HepG2 (cell line): ENCODE results near the gene TTC28. TPM values are rescaled to one million over a fixed set of nuclear protein-coding genes. Genes with fewer than 3 reads are reported as not detected.

Experiments used
- ATAC-seq: fragments of 200-7000 bp; cut with Tn5 transposase; 3 replicates; pipeline ENCODE4 v1.9.1; 2020; ENCODE audit warnings: mild to moderate bottlenecking, moderate library complexity
- BruUV-seq: library from RNA; stranded (reverse); fragments of 400-500 nt; replicated peaks from 2 replicates; lab custom pipeline; 2021; lab: Mats Ljungman, UMichigan
- CTCF ChIA-PET: fragments of 300-600 bp; formaldehyde crosslinking; extraction: SDS; loops from one replicate; lab custom pipeline; 2021; ENCODE audit warnings: low total read pairs, inconsistent platforms, low intra/inter-chr PET ratio; lab: Yijun Ruan, JAX
- POLR2A ChIA-PET: fragments of 350-600 bp; sonication (Branson Sonifier 250); formaldehyde crosslinking; loops from one replicate; lab custom pipeline; 2020; ENCODE audit warnings: antibody characterized with exemption, inconsistent platforms; lab: Yijun Ruan, JAX
- DNase-seq: peaks from one replicate; pipeline ENCODE4 v3.0.0-alpha.2; 2015; ENCODE audit warnings: low spot score
- FAIRE-seq: peaks from 3 replicates; lab custom pipeline; 2011; peaks lifted over from hg19 to GRCh38; lab: Jason Lieb, UNC
- H2AFZ ChIP-seq: one replicate; pipeline ENCODE4 v1.6.1; 2011; ENCODE audit warnings: low read length, inconsistent platforms
- H3K27ac ChIP-seq: fragments of 300-600 bp; 3 replicates; pipeline ENCODE4 v1.8.0; 2011; ENCODE audit warnings: mixed run types, mild to moderate bottlenecking, mixed read lengths, low read length, inconsistent platforms; ENCODE audit not compliant: insufficient read depth; ENCODE audit errors: extremely low read length
- H3K27me3 ChIP-seq, 2 experiments: fragments of 200-600 bp in 1 of 2; 2 replicates in 1 of 2; 3 replicates in 1 of 2; pipeline versions ENCODE4 v1.6.0 to v1.8.0; 2011; ENCODE audit warnings: low read length in 2 of 2, mild to moderate bottlenecking in 2 of 2, moderate library complexity in 2 of 2, inconsistent platforms in 1 of 2; ENCODE audit not compliant: insufficient read depth in 2 of 2, control insufficient read depth in 1 of 2
- H3K36me3 ChIP-seq, 2 experiments: fragments of 200-600 bp in 1 of 2; replicated peaks in 1 of 2; 2 replicates in 1 of 2; 3 replicates in 1 of 2; pipeline versions ENCODE4 v1.5.1 to v1.8.0; 2011; ENCODE audit warnings: low read length in 2 of 2, inconsistent platforms in 1 of 2; ENCODE audit not compliant: insufficient read depth in 2 of 2, control insufficient read depth in 1 of 2
- H3K4me1 ChIP-seq: 2 replicates; pipeline ENCODE4 v1.5.1; 2012; ENCODE audit warnings: low read length, inconsistent platforms; ENCODE audit not compliant: insufficient read depth
- H3K4me2 ChIP-seq: 2 replicates; pipeline ENCODE4 v1.6.0; 2011; ENCODE audit warnings: low read depth, low read length, inconsistent platforms
- H3K4me3 ChIP-seq, 3 experiments: fragments of 200-600 bp in 1 of 3; sonication (generic), shearing (Covaris generic) in 1 of 3; replicated peaks in 1 of 3; 2 replicates each; pipeline ENCODE4 v1.5.1; 2011 to 2016; ENCODE audit warnings: low read length in 3 of 3, inconsistent platforms in 2 of 3, low read depth in 2 of 3, mild to moderate bottlenecking in 2 of 3, control low read depth in 1 of 3, mixed read lengths in 1 of 3; ENCODE audit not compliant: insufficient read depth in 1 of 3
- H3K79me2 ChIP-seq: one replicate; pipeline ENCODE4 v1.6.1; 2011; ENCODE audit warnings: low read length, inconsistent platforms; ENCODE audit not compliant: insufficient read depth
- H3K9ac ChIP-seq: 2 replicates; pipeline ENCODE4 v1.6.0; 2011; ENCODE audit warnings: mild to moderate bottlenecking, low read depth, low read length, inconsistent platforms; ENCODE audit not compliant: insufficient read depth
- H3K9me3 ChIP-seq: 2 replicates; pipeline ENCODE4 v1.5.1; 2012; ENCODE audit warnings: mild to moderate bottlenecking, low read length
- H4K20me1 ChIP-seq: 2 replicates; pipeline ENCODE4 v1.6.0; 2011; ENCODE audit warnings: inconsistent platforms, mild to moderate bottlenecking, low read length, moderate library complexity; ENCODE audit not compliant: insufficient read depth
- AGO2 ChIP-seq: fragments of 200-400 bp; formaldehyde crosslinking; optimal IDR thresholded peaks from 2 replicates; pipeline ENCODE3; 2017; ENCODE audit warnings: mild to moderate bottlenecking, low read depth, low read length, moderate library complexity
- ZNF530 ChIP-seq: sonication (generic); formaldehyde crosslinking; IDR thresholded peaks from 2 replicates; pipeline ENCODE4 v1.5.0; 2020; ENCODE audit warnings: low read depth, mild to moderate bottlenecking, missing genetic modification reagents
- ZNF652 ChIP-seq: IDR thresholded peaks from 2 replicates; pipeline ENCODE4 v1.6.1; 2016; ENCODE audit warnings: low read depth, borderline replicate concordance
- ZNF678 ChIP-seq: sonication (generic); formaldehyde crosslinking; IDR thresholded peaks from 2 replicates; pipeline ENCODE4 v1.4.0; 2020; ENCODE audit warnings: mild to moderate bottlenecking, missing genetic modification reagents
- ZNF883 ChIP-seq: sonication (generic); formaldehyde crosslinking; IDR thresholded peaks from 2 replicates; pipeline ENCODE4 v1.5.1; 2020; ENCODE audit warnings: mild to moderate bottlenecking, missing genetic modification reagents; ENCODE audit errors: not compliant biosample characterization
- WGBS: methylation state at CpG from one replicate; pipeline ENCODE4 v1.1.6; 2017; ENCODE audit warnings: low lambda C conversion rate; 5-methylcytosine and 5-hydroxymethylcytosine counted together
- in situ Hi-C: cut with HindIII; loops from 2 replicates; pipeline ENCODE4 v1.10.0; 2017; ENCODE audit warnings: low pct_unique_long_range_greater_than_20kb; ENCODE audit not compliant: extremely low pct_ligation_motif_present
- intact Hi-C: fragments of 100-400 bp; cut with micrococcal nuclease; formaldehyde crosslinking; loops from one replicate; pipeline ENCODE4 v1.10.0; 2022; ENCODE audit not compliant: unreplicated experiment
- polyA plus RNA-seq, 8 experiments: library from polyadenylated mRNA; depleted of rRNA in 3 of 8; stranded (reverse) in 7 of 8; unstranded in 1 of 8; fragments of >200 nt; fragmentation: Illumina TruSeq in 4 of 8; extraction: Trizol in 4 of 8; gene quantifications; 2 replicates each; pipeline versions ENCODE4 v1.2.1 to v1.2.3, GENCODE V29; 2011 to 2016; ENCODE audit warnings: low read depth in 4 of 8, missing spikeins in 1 of 8, mixed read lengths in 1 of 8; ENCODE audit not compliant: insufficient read depth in 1 of 8
- total RNA-seq, 5 experiments: library from RNA; depleted of rRNA; stranded (reverse); fragments of >200 nt; fragmentation: Illumina TruSeq; extraction: Trizol; gene quantifications; 2 replicates each; pipeline ENCODE4 v1.2.3, GENCODE V29; 2016; ENCODE audit warnings: low read depth in 1 of 5
- TF ChIP-seq, protein P1 (sequence below): sonication (generic); formaldehyde crosslinking; IDR thresholded peaks from 2 replicates; pipeline ENCODE4 v1.4.0; 2020; ENCODE audit warnings: missing genetic modification reagents
- TF ChIP-seq, protein P2 (sequence below): IDR thresholded peaks from 2 replicates; pipeline ENCODE4 v1.6.1; 2016
- TF ChIP-seq, protein P3 (sequence below): sonication (generic); formaldehyde crosslinking; IDR thresholded peaks from 2 replicates; pipeline ENCODE4 v1.4.0; 2020; ENCODE audit warnings: mild to moderate bottlenecking, missing genetic modification reagents
- TF ChIP-seq, protein P4 (sequence below): sonication (generic); formaldehyde crosslinking; IDR thresholded peaks from 2 replicates; pipeline ENCODE4 v1.8.1; 2022; ENCODE audit warnings: low read depth, mild to moderate bottlenecking, missing genetic modification reagents
- TF ChIP-seq, protein P5 (sequence below): IDR thresholded peaks from 2 replicates; pipeline ENCODE4 v1.6.1; 2016; ENCODE audit warnings: missing genetic modification reagents, missing compliant biosample characterization

The TTC28 gene
- total and polyA plus RNA-seq, 2 of the 13 experiments (the other 11 are each of a cell fraction or from before 2014, with no cell fraction given), result 4.2 to 13.1 TPM

DNA sequence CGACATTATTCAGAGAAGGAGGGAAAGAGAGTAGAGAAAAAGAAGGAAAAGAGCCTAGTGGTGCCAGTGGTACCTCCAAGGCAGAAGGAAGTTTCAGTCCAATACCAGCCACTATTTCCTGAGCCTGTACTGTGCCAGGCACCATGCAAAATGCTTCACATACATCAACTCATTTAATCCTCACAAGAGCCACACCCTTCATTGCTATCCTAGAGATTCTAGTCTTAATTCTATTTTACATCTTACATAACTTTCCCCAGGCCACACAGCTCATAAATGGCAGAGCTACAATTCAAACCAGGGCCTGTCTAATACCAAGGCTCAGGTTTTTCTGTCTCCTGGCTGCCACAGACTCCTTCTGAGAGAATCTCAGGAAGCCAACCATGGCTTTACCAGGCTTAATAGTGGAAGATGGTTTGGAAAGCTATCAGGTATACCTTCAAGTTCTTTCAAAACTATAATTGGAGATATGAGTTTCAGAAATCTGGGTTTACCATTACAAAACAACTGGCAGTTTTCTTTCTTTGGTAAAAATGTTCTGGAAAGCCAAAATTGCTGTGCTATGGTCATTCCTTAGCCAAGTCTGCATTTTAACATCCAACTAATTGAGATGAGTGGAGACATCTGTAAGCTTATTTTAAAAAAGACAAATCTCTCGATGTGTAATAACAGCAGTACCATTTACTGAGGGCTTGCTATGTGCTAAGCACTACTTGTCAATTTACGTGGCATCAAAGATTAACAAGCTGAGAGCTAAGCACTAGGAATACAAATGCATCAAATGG, 535.5 kb downstream of the TTC28 start (continued):
- TF ChIP-seq, protein P1, sequence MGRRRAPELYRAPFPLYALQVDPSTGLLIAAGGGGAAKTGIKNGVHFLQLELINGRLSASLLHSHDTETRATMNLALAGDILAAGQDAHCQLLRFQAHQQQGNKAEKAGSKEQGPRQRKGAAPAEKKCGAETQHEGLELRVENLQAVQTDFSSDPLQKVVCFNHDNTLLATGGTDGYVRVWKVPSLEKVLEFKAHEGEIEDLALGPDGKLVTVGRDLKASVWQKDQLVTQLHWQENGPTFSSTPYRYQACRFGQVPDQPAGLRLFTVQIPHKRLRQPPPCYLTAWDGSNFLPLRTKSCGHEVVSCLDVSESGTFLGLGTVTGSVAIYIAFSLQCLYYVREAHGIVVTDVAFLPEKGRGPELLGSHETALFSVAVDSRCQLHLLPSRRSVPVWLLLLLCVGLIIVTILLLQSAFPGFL (CRISPR knock-in tag), result no peak
- TF ChIP-seq ZNF678 (CRISPR knock-in tag), result no peak
- TF ChIP-seq, protein P2, sequence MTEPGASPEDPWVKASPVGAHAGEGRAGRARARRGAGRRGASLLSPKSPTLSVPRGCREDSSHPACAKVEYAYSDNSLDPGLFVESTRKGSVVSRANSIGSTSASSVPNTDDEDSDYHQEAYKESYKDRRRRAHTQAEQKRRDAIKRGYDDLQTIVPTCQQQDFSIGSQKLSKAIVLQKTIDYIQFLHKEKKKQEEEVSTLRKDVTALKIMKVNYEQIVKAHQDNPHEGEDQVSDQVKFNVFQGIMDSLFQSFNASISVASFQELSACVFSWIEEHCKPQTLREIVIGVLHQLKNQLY, result no peak

DNA sequence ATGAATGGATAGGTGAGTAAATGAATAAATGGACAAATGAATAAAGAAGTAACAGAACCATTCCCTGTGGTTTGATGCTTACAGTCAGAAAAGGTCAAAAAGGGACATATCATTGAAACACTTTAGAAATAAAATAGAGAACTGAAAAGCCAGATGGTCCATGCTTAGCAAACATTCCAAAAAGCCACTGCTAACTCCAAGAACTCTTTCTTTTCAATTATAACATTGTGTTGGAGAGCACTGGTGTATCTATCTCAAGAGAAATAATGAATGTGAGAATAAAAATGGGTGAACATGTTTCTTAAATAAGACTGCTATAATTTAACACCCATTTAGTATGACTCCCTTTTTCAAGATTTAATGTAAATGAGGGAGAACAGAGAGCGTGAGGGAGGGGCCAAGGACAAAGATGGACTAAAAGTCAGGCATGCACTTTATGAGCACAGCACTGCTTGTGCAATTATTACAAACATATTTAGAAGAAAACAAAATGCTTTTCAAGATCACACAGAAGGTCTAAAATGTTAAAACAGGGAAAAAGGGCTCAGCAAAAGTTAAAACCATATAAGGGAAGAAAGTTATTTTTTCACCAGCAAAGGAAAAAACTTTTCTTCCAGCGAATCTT, 536.3 kb downstream of the TTC28 start:
- in situ Hi-C loops, result no loop called here
- TF ChIP-seq ZNF530 (CRISPR knock-in tag), result no peak
- TF ChIP-seq ZNF652, result no peak
- TF ChIP-seq ZNF883 (CRISPR knock-in tag), result no peak
- TF ChIP-seq, protein P3, sequence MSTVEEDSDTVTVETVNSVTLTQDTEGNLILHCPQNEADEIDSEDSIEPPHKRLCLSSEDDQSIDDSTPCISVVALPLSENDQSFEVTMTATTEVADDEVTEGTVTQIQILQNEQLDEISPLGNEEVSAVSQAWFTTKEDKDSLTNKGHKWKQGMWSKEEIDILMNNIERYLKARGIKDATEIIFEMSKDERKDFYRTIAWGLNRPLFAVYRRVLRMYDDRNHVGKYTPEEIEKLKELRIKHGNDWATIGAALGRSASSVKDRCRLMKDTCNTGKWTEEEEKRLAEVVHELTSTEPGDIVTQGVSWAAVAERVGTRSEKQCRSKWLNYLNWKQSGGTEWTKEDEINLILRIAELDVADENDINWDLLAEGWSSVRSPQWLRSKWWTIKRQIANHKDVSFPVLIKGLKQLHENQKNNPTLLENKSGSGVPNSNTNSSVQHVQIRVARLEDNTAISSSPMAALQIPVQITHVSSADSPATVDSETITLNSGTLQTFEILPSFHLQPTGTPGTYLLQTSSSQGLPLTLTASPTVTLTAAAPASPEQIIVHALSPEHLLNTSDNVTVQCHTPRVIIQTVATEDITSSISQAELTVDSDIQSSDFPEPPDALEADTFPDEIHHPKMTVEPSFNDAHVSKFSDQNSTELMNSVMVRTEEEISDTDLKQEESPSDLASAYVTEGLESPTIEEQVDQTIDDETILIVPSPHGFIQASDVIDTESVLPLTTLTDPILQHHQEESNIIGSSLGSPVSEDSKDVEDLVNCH (CRISPR knock-in tag), result no peak
- TF ChIP-seq, protein P4, sequence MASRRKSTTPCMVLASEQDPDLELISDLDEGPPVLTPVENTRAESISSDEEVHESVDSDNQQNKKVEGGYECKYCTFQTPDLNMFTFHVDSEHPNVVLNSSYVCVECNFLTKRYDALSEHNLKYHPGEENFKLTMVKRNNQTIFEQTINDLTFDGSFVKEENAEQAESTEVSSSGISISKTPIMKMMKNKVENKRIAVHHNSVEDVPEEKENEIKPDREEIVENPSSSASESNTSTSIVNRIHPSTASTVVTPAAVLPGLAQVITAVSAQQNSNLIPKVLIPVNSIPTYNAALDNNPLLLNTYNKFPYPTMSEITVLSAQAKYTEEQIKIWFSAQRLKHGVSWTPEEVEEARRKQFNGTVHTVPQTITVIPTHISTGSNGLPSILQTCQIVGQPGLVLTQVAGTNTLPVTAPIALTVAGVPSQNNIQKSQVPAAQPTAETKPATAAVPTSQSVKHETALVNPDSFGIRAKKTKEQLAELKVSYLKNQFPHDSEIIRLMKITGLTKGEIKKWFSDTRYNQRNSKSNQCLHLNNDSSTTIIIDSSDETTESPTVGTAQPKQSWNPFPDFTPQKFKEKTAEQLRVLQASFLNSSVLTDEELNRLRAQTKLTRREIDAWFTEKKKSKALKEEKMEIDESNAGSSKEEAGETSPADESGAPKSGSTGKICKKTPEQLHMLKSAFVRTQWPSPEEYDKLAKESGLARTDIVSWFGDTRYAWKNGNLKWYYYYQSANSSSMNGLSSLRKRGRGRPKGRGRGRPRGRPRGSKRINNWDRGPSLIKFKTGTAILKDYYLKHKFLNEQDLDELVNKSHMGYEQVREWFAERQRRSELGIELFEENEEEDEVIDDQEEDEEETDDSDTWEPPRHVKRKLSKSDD, result no peak
- TF ChIP-seq AGO2, result no peak
- TF ChIP-seq, protein P5, sequence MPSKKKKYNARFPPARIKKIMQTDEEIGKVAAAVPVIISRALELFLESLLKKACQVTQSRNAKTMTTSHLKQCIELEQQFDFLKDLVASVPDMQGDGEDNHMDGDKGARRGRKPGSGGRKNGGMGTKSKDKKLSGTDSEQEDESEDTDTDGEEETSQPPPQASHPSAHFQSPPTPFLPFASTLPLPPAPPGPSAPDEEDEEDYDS (CRISPR knock-in tag), result no peak

More for the DNA sequence above, 536.3 kb downstream of the TTC28 start:
- WGBS, result 91% methylated on average over 2 of the region's 2 CpGs
- H3K4me1 ChIP-seq, result no peaks in the 10 kb centered on the region
- no peaks in the 10 kb centered on the region for H3K9me3 ChIP-seq
- no peak overlapping the region for H3K4me2 ChIP-seq
- FAIRE-seq (no peak), DNase-seq (no peak), ATAC-seq (no peak)
- no peaks in the 10 kb centered on the region for H3K27me3 ChIP-seq
- H4K20me1 ChIP-seq, result no peaks in the 10 kb centered on the region
- H3K27ac ChIP-seq, result no peak overlapping the region
- H3K36me3 ChIP-seq, result no peaks in the 10 kb centered on the region
- no peaks in the 10 kb centered on the region for H3K79me2 ChIP-seq
- CTCF ChIA-PET, result no interaction called here
- intact Hi-C loops, result no loop called here
- no peak overlapping the region for H3K9ac ChIP-seq
- POLR2A ChIA-PET, result no interaction called here
- BruUV-seq, result no TSS peak
- no peak overlapping the region for H3K4me3 ChIP-seq
- no peak overlapping the region for H2AFZ ChIP-seq
